Upper lobe of right lung (tissue), 1 donor: Measurements from ENCODE around the gene PRR12. TPM values are rescaled to one million over a fixed set of nuclear protein-coding genes. Genes with fewer than 3 reads are reported as not detected.

Experiments used
- ATAC-seq: fragments of 200-7000 bp; cut with Tn5 transposase; one replicate; pipeline ENCODE4 v1.9.1; 2020; ENCODE audit warnings: mild to moderate bottlenecking, moderate library complexity
- DNase-seq: peaks from one replicate; pipeline ENCODE4 v3.0.0-alpha.2; 2020
- H3K27ac ChIP-seq: fragments of 200-600 bp; one replicate; pipeline ENCODE4 v1.8.0; 2022
- H3K27me3 ChIP-seq: fragments of 200-600 bp; one replicate; pipeline ENCODE4 v1.8.0; 2022; ENCODE audit warnings: mild to moderate bottlenecking
- H3K36me3 ChIP-seq: fragments of 200-600 bp; one replicate; pipeline ENCODE4 v1.8.0; 2022
- H3K4me1 ChIP-seq: fragments of 200-600 bp; one replicate; pipeline ENCODE4 v1.8.0; 2022
- H3K4me3 ChIP-seq: fragments of 200-600 bp; one replicate; pipeline ENCODE4 v1.8.0; 2022; ENCODE audit warnings: mild to moderate bottlenecking
- H3K9me3 ChIP-seq: fragments of 200-600 bp; one replicate; pipeline ENCODE4 v1.8.0; 2022
- CTCF ChIP-seq: fragments of 200-600 bp; IDR thresholded peaks from one replicate; pipeline ENCODE4 v1.8.0; 2022; ENCODE audit warnings: antibody characterized with exemption
- intact Hi-C: fragments of 100-400 bp; cut with DNase I; formaldehyde crosslinking; loops from one replicate; pipeline ENCODE4 v1.11.0; 2022
- total RNA-seq: library from RNA; stranded (reverse); fragmentation: NEBNext Ultra II Directional; extraction: Animal tissue kit (Norgen Biotek cat#: 25700); gene quantifications from one replicate; pipeline ENCODE4 v1.2.1, GENCODE V29; 2021
- donor health status: DM: no; HTN: yes; CAD: no; lungs with severe emphysema.

Gene PRR12
- total RNA-seq, 1 donor from 2014 or later = 30.9 TPM

GRCh38 chr19:49651029-49651819 is 60.2 kb downstream of the PRR12 start:
- Histone ChIP-seq H3K4me1 (no peaks in the 10 kb centered on the region), H3K27me3 (no peaks in the 10 kb centered on the region), H3K36me3 (peaks cover 86% of the 10 kb centered on the region), H3K27ac (no peak overlapping the region), H3K4me3 (no peak overlapping the region), H3K9me3 (no peaks in the 10 kb centered on the region)
- no peak for TF ChIP-seq CTCF
- ATAC-seq (no peak), DNase-seq (peak; percentile 58)
- intact Hi-C loops = no loop called here

- intact Hi-C loops = no loop called here
- Histone ChIP-seq H3K9me3 (no peaks in the 10 kb centered on the region), H3K4me3 (no peak overlapping the region), H3K27ac (no peak overlapping the region), H3K27me3 (no peaks in the 10 kb centered on the region), H3K36me3 (peaks cover 86% of the 10 kb centered on the region), H3K4me1 (no peaks in the 10 kb centered on the region)
- no peak for TF ChIP-seq CTCF
- ATAC-seq (no peak), DNase-seq (no peak)
Observed at GRCh38 chr19:49651820-49652550, 61.0 kb downstream of the PRR12 start.

DNA sequence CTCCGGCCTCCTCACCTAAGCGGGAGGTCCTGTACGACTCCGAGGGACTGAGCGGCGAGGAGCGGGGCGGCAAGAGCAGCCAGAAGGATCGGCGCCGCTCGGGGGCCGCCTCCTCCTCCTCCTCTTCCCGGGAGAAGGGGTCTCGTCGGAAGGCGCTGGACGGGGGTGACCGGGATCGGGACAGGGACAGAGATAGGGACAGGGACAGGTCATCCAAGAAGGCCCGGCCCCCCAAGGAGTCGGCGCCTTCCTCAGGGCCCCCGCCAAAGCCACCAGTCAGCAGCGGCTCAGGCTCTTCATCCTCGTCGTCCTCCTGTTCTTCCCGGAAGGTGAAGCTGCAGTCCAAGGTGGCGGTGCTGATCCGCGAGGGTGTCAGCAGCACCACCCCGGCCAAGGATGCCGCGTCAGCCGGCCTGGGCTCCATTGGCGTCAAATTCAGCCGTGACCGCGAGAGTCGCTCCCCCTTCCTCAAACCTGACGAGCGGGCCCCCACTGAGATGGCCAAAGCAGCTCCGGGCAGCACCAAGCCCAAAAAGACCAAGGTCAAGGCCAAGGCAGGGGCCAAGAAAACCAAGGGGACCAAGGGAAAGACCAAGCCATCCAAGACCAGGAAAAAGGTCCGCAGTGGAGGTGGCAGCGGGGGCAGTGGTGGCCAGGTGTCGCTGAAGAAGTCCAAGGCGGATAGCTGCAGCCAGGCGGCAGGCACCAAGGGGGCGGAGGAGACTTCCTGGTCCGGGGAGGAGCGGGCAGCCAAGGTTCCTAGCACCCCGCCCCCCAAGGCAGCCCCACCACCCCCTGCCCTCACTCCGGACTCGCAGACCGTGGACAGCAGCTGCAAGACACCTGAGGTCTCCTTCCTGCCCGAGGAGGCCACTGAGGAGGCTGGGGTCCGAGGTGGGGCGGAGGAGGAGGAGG is 61.8 kb downstream of the PRR12 start:
- no peak overlapping the region for H3K4me3 ChIP-seq
- no peak for TF ChIP-seq CTCF
- no peak overlapping the region for H3K27ac ChIP-seq
- intact Hi-C loops = no loop called here
- H3K4me1 ChIP-seq = no peaks in the 10 kb centered on the region
- ATAC-seq = no peak
- H3K9me3 ChIP-seq = no peaks in the 10 kb centered on the region
- no peak for DNase-seq
- H3K36me3 ChIP-seq = peaks cover 86% of the 10 kb centered on the region
- no peaks in the 10 kb centered on the region for H3K27me3 ChIP-seq

- ATAC-seq (no peak), DNase-seq (no peak)
- no peaks in the 10 kb centered on the region for H3K9me3 ChIP-seq
- peaks cover 85% of the 10 kb centered on the region for H3K36me3 ChIP-seq
- intact Hi-C loops = no loop called here
- no peaks in the 10 kb centered on the region for H3K27me3 ChIP-seq
- no peak overlapping the region for H3K27ac ChIP-seq
- no peak for TF ChIP-seq CTCF
- H3K4me3 ChIP-seq = no peak overlapping the region
- H3K4me1 ChIP-seq = no peaks in the 10 kb centered on the region
Observed at GRCh38 chr19:49653466-49653806, 62.5 kb downstream of the PRR12 start.

- no peak overlapping the region for H3K27ac ChIP-seq
- no peak for ATAC-seq
- peaks cover 85% of the 10 kb centered on the region for H3K36me3 ChIP-seq
- no peaks in the 10 kb centered on the region for H3K4me1 ChIP-seq
- no peak overlapping the region for H3K4me3 ChIP-seq
- no peaks in the 10 kb centered on the region for H3K9me3 ChIP-seq
- no peaks in the 10 kb centered on the region for H3K27me3 ChIP-seq
- DNase-seq = no peak
- TF ChIP-seq CTCF = no peak
- intact Hi-C loops = no loop called here
Observed at GRCh38 chr19:49654581-49654980, 63.6 kb downstream of the PRR12 start.
